HG02970 (cell line): ENCODE data around the gene RAMP3.
"Not testable (repeated sequence)": the region's sequence is repeated elsewhere in the genome, so short reads cannot be mapped to it uniquely, and the experiment has no call there.

ENCODE experiments used
- ATAC-seq: cut with Tn5 transposase; IDR thresholded peaks from one replicate; pipeline ENCODE4 v1.9.1; 2021; ENCODE audit warnings: mild to moderate bottlenecking, moderate library complexity, moderate number of reproducible peaks; ENCODE audit not compliant: unreplicated experiment, low FRiP score

RAMP3 gene

DNA sequence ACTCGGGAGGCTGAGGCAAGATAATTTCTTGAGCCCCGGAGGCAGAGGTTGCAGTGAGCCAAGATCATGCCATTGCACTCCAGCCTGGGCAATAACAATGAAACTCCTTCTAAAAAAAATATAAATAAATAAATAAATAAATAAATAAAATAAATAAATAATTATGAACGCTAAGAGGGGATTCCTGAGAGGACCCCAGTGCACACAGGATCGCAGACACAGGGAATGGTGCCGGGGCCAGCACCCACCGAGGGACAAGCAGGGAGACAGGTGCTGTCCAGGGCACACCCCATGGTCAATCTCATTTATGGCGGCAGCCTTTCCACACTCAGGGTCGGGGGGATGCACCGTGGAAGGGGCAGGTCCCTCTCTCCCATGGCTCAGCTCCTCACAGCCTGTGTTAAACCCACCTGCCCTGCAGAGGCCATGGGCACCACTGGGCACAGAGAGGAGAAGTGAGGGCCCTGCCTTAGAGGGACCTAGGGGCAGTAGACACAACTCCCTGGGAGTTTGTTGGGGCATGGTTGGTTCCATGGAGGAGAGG lies 2.2 kb upstream of the RAMP3 start:
- ATAC-seq, result no peak

DNA sequence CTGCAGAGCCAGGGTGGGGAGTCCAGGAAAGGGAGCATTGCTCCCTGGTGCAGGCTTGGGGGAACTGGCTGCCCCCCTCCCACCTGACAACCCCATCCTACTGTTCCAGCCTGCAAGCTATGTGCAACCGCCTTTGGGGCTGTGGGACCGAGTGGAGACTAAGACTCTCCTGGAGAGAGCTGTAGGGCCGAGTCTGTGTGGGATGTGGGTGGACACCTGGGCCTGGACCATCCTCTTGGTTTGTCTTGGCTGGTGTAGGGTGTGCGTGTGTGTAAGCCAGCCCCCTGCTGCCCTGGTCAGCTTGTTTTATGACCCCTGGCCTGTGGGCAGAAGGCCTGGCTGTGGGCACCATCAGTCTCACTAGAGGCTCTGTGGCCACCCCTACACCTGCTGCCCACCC lies 1.6 kb upstream of the RAMP3 start:
- no peak for ATAC-seq

DNA sequence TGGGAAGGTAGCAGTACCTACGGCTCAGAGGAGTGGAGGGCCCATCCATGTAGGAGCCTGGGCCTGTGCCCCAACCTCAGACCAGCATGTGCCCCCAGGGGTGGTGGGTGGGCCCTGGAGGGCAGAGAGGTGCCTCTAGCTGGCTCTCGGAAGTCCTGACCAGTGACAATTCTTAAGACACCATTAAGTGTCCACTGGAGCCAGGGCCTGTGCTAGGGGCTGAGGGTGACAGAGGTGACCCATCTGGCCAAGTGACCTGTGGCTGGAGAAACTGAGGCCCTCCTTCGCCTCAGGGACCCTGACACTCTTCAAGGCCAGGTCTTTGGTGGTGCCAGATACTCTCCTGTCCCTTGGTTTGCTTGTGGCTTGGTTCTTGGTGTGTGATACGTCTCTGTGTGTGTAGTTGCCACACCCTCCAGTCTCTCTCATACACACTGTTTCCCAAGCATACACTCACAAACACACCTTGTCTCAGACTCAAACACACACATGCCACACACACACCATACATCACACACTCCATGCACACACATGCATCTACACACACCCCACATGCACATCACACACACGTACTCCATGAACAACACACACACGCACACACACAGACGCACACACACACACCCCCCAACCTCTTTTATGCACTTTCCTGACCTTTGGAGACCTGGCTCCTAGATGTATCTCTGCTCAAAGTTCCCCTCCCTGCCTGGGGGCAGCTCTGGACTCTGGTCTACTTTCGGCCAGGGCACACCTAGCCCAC lies 897 bp upstream of the RAMP3 start:
- no peak for ATAC-seq

DNA sequence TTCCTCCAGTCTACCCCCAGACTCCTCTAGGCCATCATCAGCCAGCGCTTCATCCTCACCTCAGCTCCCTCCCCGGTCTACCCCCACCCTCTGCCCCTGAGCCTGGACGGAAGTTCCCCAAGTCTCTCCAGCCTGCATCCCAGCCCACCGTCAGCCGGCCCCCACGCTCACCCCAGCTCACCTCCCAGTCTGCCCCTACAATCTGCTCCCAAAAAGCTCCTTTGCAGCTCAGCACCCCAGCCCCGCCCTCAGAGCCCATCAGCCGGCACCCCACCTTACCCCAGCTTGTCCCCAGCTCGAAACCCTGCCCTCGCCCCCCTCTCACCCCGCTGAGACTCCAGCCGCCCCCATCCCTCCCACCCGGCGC lies 322 bp upstream of the RAMP3 start:
- ATAC-seq, result no peak

DNA sequence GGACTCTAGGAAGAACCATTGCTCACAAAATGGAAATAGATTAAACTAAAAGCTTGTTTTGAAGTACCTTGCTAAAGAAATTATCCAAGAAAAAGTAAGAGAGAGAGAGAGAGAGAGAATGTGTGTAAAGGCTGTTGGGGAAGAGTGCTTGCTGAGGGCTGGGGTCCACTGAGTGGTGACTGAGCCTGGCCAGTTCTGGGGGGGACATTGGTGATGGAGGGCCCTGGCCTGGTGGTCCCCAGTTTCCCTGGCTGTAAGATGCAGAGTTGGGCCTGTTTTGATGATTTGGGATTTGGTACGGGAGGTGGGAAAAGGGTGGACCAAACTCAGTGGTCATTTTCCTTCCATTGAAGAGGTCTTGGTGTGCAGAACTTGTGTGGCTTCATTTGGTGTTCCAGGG lies 880 bp downstream of the RAMP3 start:
- no peak for ATAC-seq

DNA sequence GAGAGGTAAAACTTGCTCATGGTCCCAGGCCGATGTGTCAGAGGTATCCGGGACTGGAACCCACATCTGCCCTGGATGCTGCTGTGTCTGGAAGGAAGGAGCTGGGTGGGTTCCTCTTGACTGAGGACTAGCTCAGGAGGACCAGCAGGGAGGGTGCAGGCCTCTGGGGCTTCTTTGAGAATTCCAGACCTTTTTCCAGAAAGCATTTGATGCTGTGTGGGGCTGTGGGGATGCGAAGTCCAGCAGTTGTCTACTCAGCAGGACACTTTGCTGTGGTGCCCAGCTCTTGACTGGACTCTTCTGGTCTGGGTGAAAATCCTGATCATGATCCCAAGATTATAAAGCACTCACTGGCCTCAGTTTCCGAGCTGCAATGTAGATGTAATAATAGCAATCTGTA lies 1.7 kb downstream of the RAMP3 start:
- no peak for ATAC-seq

DNA sequence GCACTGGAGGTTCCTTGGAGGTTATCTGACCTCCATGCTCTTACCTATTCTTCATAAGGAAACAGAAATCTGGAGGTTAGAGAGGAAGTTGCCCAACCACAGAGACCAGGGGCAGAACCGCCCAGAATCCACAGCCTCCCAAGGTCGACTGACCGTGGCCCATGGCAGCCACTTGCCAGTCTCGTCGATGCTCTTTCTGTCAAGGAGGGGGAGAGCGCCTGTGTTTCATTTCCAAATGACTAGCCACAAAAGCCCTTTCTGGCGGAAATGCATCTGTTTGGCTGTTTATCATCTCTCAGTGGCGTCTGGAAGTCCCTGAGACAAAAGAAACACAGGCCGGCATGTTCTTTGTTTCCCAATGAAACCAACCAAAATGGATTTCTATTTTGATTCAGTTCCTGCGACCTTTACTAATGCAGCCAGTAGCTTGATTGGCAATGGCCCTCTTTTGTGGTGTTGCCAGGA lies 2.9 kb downstream of the RAMP3 start:
- ATAC-seq, result no peak

DNA sequence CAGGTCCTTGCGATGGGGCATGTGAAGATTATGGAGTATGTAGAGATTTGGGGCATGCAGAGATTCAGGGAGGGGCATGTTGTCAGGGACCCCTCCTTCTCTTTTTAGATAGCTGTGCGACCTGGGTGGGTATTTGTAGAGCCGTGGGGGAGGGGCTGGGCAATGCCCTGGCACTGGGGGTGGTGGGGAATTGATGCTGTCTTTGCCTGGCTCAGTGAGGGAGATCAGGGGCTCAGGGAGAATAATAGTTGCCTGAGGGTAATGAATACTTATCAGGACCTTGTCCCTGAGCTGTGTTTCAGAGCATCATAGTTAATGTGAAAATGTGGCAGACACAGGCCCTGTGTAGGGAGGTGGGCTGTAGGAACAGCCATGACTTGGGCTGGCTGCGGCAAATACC lies 3.5 kb downstream of the RAMP3 start:
- no peak for ATAC-seq

DNA sequence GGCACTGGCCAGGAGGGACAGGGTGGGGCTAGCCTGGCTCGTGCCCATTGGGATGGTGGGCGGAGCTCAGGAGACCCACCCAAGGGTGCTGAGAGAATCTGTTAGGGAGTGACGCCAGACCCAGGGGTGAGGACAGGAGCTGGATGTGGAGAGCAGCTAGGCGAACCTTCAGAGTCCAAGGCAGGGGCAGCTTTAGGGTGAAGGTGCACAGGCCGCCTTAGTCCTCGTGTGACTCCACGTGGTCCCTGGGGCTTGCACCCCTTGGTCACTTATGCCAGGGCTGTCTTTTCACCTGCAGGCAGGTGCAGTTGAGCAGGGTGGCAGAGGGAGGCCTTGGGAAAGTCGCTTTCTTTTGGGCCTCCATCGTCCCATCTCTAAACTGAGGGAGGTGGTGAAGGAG lies 4.3 kb downstream of the RAMP3 start:
- no peak for ATAC-seq

DNA sequence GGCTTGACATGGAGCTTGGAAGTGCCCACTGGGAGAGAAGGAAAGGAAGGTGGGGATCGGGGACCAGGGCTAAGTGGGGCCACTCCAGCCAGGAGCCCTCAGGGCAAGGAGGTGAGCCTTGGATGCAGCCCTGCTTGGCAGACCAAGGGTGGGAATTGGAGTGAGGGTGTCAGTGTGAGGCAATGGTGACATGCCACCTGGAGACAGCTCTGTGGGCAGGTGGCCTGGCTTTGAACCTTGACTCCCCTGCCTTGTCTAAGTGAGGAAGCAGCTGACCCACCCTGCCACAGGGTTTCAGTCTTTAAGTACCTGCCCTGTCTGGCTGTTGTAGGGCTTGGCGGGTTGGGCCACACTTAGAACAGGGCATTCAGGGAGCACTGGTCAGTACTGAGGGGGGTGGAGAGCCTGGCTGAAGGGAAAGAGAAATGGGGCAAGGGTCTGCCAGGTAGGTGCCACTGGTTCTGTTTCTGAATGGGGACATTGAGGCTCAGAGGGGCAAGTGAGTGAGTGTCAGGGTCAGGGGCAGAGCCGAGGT lies 4.8 kb downstream of the RAMP3 start:
- ATAC-seq, result no peak

DNA sequence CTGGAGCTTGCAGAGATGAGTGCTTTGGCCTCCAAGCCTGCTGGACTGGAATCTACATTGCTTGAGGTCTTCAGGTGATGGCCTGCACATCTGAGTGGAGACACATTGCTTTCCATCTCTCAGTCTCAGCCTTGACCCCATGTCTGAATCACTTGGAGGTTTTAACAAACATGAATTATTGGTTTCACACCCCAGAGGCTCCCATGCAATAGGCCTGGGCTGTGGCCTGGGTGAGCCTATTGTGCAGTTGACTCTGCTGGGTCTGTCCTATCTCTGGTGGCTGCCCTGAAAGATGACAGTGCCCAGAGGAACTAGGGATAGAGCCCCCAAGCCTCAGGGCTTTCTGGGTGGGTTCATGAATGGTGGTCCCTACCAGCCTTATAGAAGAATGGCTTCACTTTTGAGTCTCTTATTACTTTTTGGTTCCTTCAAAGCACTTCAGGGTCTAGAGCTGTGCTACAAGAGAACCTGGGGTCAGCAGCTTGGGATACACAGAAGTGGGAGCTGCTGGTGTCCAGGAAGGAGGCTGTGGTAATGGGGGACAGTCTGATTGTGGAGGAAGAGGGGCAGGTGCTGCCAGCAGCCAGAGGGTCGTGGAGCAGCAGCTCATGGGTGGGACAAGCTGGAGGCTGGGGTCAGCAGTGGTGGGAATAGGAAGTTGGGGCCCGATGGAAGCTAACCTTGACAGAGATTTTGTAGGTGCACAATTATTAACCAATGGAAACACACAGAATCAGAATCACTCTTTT lies 5.5 kb downstream of the RAMP3 start:
- no peak for ATAC-seq

DNA sequence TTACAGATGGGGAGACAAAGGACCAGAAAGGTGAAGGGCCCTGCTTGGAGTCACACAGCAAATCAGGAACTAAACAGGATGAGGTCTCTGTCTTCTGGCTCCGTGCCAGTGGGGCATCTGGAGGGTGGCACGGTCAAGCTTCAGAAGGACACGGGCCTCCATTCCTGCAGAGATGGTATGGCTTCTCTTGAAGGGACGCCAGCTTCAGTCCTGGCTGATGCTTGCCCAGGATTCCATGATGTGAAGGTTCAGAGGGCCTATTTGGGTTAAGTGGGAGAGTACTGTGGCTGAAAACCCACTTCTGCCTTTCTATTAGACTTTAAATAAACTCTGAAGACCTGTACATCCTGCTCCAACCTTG lies 6.1 kb downstream of the RAMP3 start:
- ATAC-seq, result no peak

DNA sequence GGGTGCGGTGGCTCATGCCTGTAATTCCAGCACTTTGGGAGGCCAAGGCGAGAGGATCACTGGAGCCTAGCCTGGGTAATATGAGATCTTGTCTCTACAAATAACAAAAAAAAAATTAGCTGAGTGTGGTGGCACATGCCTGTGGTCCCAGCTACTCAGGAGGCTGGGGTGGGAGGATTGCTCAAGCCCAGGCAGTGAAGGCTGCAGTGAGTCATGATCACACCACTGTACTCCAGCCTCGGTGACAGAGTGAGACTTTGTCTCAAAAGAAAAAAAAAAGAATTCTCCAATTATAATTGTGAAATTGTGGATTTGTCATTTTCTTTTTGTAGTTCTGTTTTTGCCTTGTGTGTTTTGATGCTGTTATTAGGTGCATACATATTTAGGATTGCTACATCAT lies 6.7 kb downstream of the RAMP3 start:
- ATAC-seq, result not testable (repeated sequence)

DNA sequence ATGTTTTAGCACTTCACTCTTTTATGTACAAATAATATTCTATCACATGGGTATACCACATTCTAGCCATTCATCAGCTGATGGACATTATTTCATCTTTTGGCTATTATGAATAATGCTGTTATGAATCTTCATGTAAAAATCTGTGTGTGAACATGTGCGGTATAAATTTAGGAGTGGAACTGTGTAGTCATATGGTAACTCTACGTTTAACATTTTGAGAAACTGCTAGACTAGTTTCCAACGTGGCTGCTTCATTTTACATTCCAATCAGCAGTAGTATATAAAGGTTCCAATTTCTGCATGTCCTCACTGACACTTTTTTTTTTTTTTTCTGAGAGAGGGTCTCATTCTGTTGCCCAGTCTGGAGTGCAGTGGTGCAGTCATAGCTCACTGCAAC lies 8.3 kb downstream of the RAMP3 start:
- ATAC-seq, result no peak

DNA sequence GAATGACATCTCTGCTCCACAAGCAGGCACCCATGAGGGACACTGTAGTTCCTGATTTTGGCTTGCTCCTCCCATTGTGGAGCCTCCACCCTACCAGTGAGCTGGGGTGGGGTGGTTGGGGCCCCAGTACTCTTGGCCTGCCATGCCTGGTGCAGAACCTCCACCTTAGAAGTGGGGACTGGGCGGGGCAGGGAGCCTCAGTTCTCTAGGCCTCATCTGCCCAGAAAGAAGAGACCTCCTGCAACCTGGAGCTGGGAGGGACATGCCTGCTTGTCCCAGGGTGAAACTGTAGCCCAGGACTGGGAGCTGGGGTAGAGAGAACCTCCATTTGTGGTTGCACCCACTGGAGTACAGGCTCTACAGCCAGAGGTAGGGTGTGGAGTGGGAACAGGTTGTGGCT lies 14.4 kb downstream of the RAMP3 start:
- ATAC-seq, result no peak

DNA sequence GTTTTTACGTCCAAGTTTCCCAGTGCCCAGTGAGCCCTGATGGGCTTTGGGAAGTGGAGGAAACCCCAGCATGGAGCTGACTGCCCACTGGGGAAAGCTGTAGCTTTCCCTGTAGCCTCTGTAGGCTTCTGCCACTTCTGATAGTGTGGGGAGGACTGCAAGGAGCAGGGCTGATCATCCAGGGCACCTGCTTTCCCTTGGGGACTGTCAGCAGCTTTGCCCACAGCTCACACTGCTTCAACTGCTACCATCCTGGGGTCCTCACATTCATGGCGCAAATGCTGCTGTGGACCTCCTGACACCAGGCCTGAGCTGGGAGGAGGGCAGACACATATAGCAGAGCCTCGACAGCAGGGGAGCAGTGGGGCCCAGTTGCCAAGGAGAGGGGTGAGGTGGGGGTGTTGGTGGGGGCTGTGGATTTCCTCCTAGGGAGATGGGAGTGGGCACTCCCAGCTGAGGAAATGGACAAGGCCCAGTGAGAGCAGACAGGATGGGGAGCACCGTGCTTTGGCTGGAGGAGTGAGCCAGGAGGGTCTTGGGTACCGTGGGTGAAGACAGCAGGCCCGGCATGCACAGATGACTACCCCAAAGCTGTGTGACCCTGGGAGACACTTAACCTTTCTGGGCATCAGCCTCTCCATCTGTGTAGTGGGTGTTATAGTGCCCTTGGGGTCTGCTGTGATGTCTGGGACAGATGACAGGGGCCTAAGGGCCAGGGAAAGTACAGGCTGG lies 16.2 kb downstream of the RAMP3 start:
- no peak for ATAC-seq

DNA sequence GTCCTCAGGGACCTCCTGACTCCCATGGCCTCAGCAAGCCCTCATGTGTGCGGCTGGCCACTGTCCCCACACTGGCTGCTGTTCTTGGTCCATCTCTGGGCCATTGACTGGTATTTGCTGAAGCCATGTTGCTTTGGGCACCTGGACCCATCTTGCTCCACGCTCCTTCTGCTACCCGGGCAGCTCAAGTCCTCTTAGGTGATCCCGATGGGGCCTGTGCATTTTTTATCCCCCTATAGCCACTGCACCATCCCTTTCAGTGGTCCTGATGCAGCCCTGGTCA lies 16.7 kb downstream of the RAMP3 start:
- no peak for ATAC-seq

DNA sequence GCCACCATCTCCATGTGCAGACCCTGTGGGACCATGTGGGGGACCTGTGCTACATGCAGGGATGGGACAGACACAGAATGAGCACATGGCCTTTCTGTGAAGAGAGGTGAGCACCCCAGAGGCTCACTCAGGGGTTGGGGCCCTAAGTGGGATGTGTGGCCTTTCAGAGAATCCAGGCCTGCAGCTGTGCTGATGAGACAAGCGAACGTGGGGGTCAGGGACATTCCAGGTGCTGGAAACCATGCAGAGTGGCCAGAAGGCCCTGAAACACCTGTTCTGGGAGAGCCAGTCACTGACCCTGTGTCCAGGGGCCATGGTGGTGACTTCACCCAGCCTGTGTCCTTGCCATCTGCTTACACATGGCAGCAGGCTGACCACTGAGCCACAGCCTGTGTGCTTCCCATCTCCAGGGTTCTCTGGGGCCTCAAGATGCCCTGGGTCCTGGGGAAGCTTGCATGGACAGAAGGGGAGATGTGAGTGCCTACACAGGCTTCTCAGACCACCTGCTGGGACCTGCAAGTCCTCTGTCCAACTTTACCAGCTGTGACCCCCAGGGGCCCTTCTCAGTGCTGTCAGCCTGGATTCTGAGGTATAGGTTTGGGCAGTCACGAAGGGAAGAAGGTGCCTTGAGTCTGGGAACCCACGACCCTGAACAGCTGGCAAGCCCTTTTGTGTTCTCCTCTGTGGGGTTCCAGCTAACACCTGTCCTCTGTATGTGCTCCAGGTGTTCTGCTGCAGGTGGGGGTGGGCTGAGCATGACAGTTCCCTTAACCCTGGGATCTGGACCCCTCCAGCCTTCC lies 17.6 kb downstream of the RAMP3 start:
- ATAC-seq, result no peak

DNA sequence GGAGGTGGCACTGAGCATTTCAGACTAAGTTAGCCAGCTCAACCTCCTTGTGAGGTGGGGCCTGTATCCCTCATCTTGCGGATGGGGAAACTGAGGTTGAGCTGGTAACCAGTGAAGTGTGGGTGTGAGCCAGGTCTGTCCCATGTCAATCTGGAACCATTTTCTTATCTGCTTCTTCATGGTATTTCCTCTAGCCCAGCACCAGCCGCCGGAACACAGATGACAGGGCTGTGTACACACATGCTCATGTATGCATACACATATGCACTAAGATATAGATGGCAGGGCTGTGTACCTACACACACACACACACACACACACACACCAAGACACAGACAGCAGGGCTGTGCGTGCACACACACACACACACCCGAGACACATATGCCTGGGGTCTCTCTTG lies 18.5 kb downstream of the RAMP3 start:
- no peak for ATAC-seq

DNA sequence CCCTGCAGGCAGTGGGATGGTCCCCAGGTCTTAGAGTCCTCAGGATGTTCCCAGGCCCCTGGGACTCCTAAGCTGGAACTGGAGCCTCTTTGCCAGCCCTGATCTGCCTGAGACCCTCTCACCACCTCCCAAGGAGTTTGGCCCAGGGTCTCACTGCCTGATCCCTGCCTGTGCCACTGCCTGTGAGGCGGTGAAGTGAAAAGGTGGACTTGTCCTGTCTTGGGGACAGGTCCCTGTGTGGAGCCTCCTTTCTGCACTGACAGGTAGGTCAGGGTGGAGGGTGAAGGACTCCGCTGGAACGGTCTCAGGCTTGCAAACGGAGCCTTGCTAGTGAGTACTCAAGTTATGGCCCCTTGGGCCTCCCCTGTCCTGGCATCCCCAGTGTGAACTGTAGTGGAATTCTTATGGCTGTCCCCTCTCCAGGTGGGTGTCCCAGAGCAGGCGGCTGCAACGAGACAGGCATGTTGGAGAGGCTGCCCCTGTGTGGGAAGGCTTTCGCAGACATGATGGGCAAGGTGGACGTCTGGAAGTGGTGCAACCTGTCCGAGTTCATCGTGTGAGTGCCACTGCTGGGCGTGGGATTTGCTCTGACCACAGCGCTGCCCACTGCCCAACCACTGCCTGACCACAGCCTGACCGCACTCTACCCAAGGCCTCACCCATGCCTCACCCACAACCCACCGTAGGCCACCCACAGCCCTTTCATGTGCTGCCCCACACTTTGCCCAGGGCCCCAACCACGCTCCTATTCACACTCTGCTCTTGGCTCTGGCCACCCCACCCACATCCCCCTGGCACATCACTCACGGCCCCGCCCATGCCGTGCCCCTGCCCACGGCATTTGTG lies 19.5 kb downstream of the RAMP3 start:
- no peak for ATAC-seq
